GM12872 (cell line): ENCODE data around the gene PCDHGA4.

ENCODE experiments used
- CTCF ChIP-seq: IDR thresholded peaks from 3 replicates; pipeline ENCODE4 v1.5.1; 2011; ENCODE audit warnings: low read depth, mild to moderate bottlenecking, low read length, moderate library complexity; ENCODE audit not compliant: insufficient read depth

The PCDHGA4 gene

GRCh38 chr5:141359790-141360426, 5.1 kb downstream of the PCDHGA4 start, which contains the start of gene PCDHGB2:
PCDHGB2 (plus strand) TSS chr5:141359994; CDS start chr5:141360136, 142 bp downstream.
- TF ChIP-seq CTCF, result peak; percentile 72

GRCh38 chr5:141360685-141361084, 5.9 kb downstream of the PCDHGA4 start:
- TF ChIP-seq CTCF, result no peak

GRCh38 chr5:141362719-141363118, 7.9 kb downstream of the PCDHGA4 start:
- no peak for TF ChIP-seq CTCF

- no peak for TF ChIP-seq CTCF
These were observed 9.3 kb downstream of the PCDHGA4 start, which contains the start of gene PCDHGA5 for GRCh38 chr5:141363952-141364660. PCDHGA5 (plus strand) TSS chr5:141364162; CDS start chr5:141364331, 169 bp downstream.

GRCh38 chr5:141366016-141366896, 11.4 kb downstream of the PCDHGA4 start:
- TF ChIP-seq CTCF, result no peak

- TF ChIP-seq CTCF, result peak; percentile 72
These were observed 15.4 kb downstream of the PCDHGA4 start, which contains the start of gene PCDHGB3 for GRCh38 chr5:141369994-141370848. PCDHGB3 (plus strand) TSS chr5:141370242; CDS start chr5:141370395, 153 bp downstream.
